WTC11 (cell line): ENCODE results near the gene ZBTB7C. TPM values are rescaled to one million over a fixed set of nuclear protein-coding genes. Genes with fewer than 3 reads are reported as not detected.

Experiments used
- ATAC-seq: fragments of 200-7000 bp; cut with Tn5 transposase; 2 replicates; pipeline ENCODE4 v1.10.0; 2021; ENCODE audit warnings: mild to moderate bottlenecking, moderate library complexity
- CTCF ChIA-PET: fragments of 300-600 bp; sonication (Branson Sonifier 250); formaldehyde crosslinking; loops from one replicate; lab custom pipeline; 2021; ENCODE audit warnings: antibody characterized with exemption; lab: Charles Lee
- POLR2A ChIA-PET: fragments of 350-600 bp; sonication (Branson Sonifier 250); formaldehyde crosslinking; loops from one replicate; lab custom pipeline; 2021; ENCODE audit warnings: antibody characterized with exemption; lab: Charles Lee
- DNase-seq: peaks from one replicate; pipeline ENCODE4 v3.0.0; 2021; ENCODE audit warnings: low spot score
- H3K27ac Mint-ChIP-seq: 2 replicates; pipeline ENCODE4 v1.8.0; 2021; ENCODE audit warnings: mixed read lengths
- H3K27me3 Mint-ChIP-seq: 2 replicates; pipeline ENCODE4 v1.8.0; 2021; ENCODE audit warnings: low read depth, mild to moderate bottlenecking, moderate library complexity, mixed read lengths
- H3K36me3 Mint-ChIP-seq: 2 replicates; pipeline ENCODE4 v1.8.0; 2021; ENCODE audit warnings: mixed read lengths
- H3K4me1 Mint-ChIP-seq: 2 replicates; pipeline ENCODE4 v1.8.0; 2022; ENCODE audit warnings: mixed read lengths
- H3K4me3 Mint-ChIP-seq: 2 replicates; pipeline ENCODE4 v1.8.0; 2021; ENCODE audit warnings: mild to moderate bottlenecking, moderate library complexity, mixed read lengths
- H3K9me3 Mint-ChIP-seq: 2 replicates; pipeline ENCODE4 v1.8.0; 2021; ENCODE audit warnings: mixed read lengths
- IRF2 ChIP-seq: sonication (generic); formaldehyde crosslinking; IDR thresholded peaks from 2 replicates; pipeline ENCODE4 v1.8.0; 2022; ENCODE audit warnings: low read depth, missing genetic modification reagents, borderline replicate concordance
- NR3C1 ChIP-seq: sonication (generic); formaldehyde crosslinking; conservative IDR thresholded peaks from 2 replicates; pipeline ENCODE4 v1.8.1; 2023; ENCODE audit warnings: low read depth, mild to moderate bottlenecking, missing genetic modification reagents
- SP1 ChIP-seq: sonication (generic); formaldehyde crosslinking; conservative IDR thresholded peaks from 2 replicates; pipeline ENCODE4 v1.8.1; 2022; ENCODE audit warnings: missing genetic modification reagents
- TEAD1 ChIP-seq: sonication (generic); formaldehyde crosslinking; IDR thresholded peaks from 2 replicates; pipeline ENCODE4 v1.8.0; 2022; ENCODE audit warnings: mild to moderate bottlenecking, missing genetic modification reagents
- ZNF317 ChIP-seq: sonication (generic); formaldehyde crosslinking; IDR thresholded peaks from 2 replicates; pipeline ENCODE4 v1.8.1; 2023; ENCODE audit warnings: low read depth, mild to moderate bottlenecking, moderate library complexity, missing genetic modification reagents, borderline replicate concordance
- ZNF423 ChIP-seq: fragments of 250-450 bp; sonication (Bioruptor Pico); IDR thresholded peaks from 2 replicates; pipeline ENCODE4 v2.1.2; 2022; ENCODE audit warnings: mild to moderate bottlenecking, moderate library complexity
- total RNA-seq: library from RNA; stranded (reverse); gene quantifications from 3 replicates; pipeline ENCODE4 v1.2.3, GENCODE V29; 2021
- TF ChIP-seq, protein P1 (sequence below): sonication (generic); formaldehyde crosslinking; IDR thresholded peaks from 2 replicates; pipeline ENCODE4 v1.8.0; 2022; ENCODE audit warnings: mild to moderate bottlenecking, missing genetic modification reagents
- TF ChIP-seq, protein P2 (sequence below): fragments of 250-450 bp; sonication (Bioruptor Pico); IDR thresholded peaks from 2 replicates; pipeline ENCODE4 v1.9.0; 2021; ENCODE audit warnings: mild to moderate bottlenecking
- TF ChIP-seq, protein P3 (sequence below): sonication (generic); formaldehyde crosslinking; IDR thresholded peaks from 2 replicates; pipeline ENCODE4 v1.8.0; 2023; ENCODE audit warnings: missing genetic modification reagents
- TF ChIP-seq, protein P4 (sequence below): sonication (generic); formaldehyde crosslinking; IDR thresholded peaks from 2 replicates; pipeline ENCODE4 v1.8.1; 2022; ENCODE audit warnings: low read depth, missing genetic modification reagents, borderline replicate concordance

The ZBTB7C gene
- total RNA-seq, 1 experiment from 2014 or later = 0.48 TPM

DNA sequence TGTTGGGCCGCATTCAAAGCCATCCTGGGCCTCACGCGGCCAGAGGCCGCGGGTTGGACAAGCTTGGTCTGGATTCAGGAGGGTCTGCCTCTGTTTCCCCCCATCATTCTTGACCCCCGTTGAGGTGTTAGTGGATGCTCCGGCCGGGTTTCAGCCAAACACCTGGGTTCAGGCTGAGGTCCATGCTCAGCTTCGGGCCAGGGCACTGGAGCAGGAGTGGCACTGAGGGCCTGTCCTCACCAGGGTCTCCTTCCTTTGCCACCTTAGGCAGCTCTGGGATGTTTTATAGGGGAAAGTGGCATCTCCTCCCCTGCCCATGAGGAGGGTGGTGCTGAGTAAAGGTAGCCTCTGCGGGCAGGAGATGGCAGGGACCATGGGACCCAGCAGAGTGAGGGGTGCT lies 401.8 kb downstream of the ZBTB7C start:
- H3K4me1 Mint-ChIP-seq = peaks cover 27% of the 10 kb centered on the region
- peaks cover 4% of the 10 kb centered on the region; the same call in 1 of the 2 replicates for H3K36me3 Mint-ChIP-seq
- H3K27ac Mint-ChIP-seq = no peak overlapping the region
- H3K9me3 Mint-ChIP-seq = peaks cover 11% of the 10 kb centered on the region
- DNase-seq (no peak), ATAC-seq (no peak)
- ChIA-PET CTCF (interaction anchor here (0.5 to 2.5 kb wide), 37 partner anchors 10 to 1137 kb away, joined by 3 to 55 read pairs (median 4); partner anchors contain the start of gene SMAD2), POLR2A (interaction anchor here (0.6 to 1.6 kb wide), 4 partner anchors 39 to 235 kb away, joined by 3 to 7 read pairs (median 4); no protein-coding TSS in a partner anchor)
- TF ChIP-seq IRF2 (CRISPR knock-in tag) (no peak), SP1 (CRISPR knock-in tag) (no peak), ZNF317 (CRISPR knock-in tag) (no peak), TEAD1 (CRISPR knock-in tag) (no peak)
- TF ChIP-seq, protein P1, sequence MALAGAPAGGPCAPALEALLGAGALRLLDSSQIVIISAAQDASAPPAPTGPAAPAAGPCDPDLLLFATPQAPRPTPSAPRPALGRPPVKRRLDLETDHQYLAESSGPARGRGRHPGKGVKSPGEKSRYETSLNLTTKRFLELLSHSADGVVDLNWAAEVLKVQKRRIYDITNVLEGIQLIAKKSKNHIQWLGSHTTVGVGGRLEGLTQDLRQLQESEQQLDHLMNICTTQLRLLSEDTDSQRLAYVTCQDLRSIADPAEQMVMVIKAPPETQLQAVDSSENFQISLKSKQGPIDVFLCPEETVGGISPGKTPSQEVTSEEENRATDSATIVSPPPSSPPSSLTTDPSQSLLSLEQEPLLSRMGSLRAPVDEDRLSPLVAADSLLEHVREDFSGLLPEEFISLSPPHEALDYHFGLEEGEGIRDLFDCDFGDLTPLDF = no peak
- TF ChIP-seq, protein P2, sequence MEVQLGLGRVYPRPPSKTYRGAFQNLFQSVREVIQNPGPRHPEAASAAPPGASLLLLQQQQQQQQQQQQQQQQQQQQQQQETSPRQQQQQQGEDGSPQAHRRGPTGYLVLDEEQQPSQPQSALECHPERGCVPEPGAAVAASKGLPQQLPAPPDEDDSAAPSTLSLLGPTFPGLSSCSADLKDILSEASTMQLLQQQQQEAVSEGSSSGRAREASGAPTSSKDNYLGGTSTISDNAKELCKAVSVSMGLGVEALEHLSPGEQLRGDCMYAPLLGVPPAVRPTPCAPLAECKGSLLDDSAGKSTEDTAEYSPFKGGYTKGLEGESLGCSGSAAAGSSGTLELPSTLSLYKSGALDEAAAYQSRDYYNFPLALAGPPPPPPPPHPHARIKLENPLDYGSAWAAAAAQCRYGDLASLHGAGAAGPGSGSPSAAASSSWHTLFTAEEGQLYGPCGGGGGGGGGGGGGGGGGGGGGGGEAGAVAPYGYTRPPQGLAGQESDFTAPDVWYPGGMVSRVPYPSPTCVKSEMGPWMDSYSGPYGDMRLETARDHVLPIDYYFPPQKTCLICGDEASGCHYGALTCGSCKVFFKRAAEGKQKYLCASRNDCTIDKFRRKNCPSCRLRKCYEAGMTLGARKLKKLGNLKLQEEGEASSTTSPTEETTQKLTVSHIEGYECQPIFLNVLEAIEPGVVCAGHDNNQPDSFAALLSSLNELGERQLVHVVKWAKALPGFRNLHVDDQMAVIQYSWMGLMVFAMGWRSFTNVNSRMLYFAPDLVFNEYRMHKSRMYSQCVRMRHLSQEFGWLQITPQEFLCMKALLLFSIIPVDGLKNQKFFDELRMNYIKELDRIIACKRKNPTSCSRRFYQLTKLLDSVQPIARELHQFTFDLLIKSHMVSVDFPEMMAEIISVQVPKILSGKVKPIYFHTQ = no peak
- TF ChIP-seq, protein P3, sequence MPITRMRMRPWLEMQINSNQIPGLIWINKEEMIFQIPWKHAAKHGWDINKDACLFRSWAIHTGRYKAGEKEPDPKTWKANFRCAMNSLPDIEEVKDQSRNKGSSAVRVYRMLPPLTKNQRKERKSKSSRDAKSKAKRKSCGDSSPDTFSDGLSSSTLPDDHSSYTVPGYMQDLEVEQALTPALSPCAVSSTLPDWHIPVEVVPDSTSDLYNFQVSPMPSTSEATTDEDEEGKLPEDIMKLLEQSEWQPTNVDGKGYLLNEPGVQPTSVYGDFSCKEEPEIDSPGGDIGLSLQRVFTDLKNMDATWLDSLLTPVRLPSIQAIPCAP = no peak
- H3K4me3 Mint-ChIP-seq = 0 out of 2 replicates have a peak overlapping the region, but pooled peaks have one; percentile 73
- peaks cover 22% of the 10 kb centered on the region for H3K27me3 Mint-ChIP-seq

DNA sequence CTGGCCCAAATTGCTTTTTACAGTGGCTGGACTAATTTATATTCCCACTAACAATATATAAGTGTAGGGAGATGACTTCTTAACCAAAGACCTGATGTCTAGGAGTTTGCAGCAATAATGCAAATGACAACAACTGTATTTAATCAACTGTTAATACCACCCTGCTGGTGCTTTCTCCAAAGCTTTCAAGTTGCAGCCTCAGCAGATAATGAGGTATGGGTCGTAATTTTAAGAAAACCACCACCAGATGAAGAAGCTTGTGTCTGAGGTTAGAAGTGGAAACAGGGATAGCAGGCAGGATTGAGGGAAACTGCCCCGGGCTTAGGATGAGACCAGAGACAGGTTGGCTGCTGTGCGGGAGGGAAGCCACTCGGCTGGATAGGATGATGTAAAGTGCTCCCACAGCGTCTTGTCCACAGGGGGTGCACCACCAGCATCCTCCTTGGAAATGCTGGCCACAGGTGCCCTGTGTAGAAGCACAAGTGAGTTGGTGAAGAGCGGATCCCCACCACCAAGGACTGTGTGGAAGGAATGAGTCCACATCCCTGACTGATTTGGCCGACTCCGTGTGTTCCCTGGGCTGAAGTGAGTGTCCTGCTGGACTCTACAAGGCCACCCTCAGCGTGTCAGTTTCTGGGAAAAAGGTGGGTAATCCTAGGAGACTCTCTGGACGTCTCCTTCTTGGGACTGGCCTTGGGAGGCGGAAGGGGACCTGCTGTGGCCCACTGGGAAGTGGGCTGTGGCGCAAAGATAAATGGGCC lies 402.6 kb downstream of the ZBTB7C start:
- ATAC-seq = no peak
- peak overlapping the region; percentile 29; the same call in 1 of the 2 replicates for H3K4me3 Mint-ChIP-seq
- peaks cover 4% of the 10 kb centered on the region; the same call in 1 of the 2 replicates for H3K36me3 Mint-ChIP-seq
- TF ChIP-seq ZNF423 (CRISPR knock-in tag) = peak; percentile 74
- TF ChIP-seq, protein P2 = no peak
- TF ChIP-seq, protein P4, sequence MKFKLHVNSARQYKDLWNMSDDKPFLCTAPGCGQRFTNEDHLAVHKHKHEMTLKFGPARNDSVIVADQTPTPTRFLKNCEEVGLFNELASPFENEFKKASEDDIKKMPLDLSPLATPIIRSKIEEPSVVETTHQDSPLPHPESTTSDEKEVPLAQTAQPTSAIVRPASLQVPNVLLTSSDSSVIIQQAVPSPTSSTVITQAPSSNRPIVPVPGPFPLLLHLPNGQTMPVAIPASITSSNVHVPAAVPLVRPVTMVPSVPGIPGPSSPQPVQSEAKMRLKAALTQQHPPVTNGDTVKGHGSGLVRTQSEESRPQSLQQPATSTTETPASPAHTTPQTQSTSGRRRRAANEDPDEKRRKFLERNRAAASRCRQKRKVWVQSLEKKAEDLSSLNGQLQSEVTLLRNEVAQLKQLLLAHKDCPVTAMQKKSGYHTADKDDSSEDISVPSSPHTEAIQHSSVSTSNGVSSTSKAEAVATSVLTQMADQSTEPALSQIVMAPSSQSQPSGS (CRISPR knock-in tag) = no peak
- no peak for TF ChIP-seq NR3C1 (CRISPR knock-in tag)
- no peak for DNase-seq
- CTCF ChIA-PET = interaction anchor here (0.5 to 2.5 kb wide), 16 partner anchors 9 to 439 kb away, joined by 3 to 55 read pairs (median 6); partner anchors contain the start of gene SMAD2
- H3K9me3 Mint-ChIP-seq = peaks cover 13% of the 10 kb centered on the region
- H3K27me3 Mint-ChIP-seq = peaks cover 22% of the 10 kb centered on the region
- POLR2A ChIA-PET = interaction anchor here (0.6 to 1.4 kb wide), 2 partner anchors 38 to 77 kb away, joined by 3 to 4 read pairs; no protein-coding TSS in a partner anchor
- no peak overlapping the region for H3K27ac Mint-ChIP-seq
- peaks cover 20% of the 10 kb centered on the region for H3K4me1 Mint-ChIP-seq
